GM19099 (cell line): ENCODE results near the gene CDKN2A.

Experiments used
- POLR2A ChIP-seq: IDR thresholded peaks from 3 replicates; pipeline ENCODE4 v1.6.1; 2011; ENCODE audit warnings: low read depth; ENCODE audit not compliant: insufficient read length; ENCODE audit errors: extremely low read depth

Gene CDKN2A

DNA sequence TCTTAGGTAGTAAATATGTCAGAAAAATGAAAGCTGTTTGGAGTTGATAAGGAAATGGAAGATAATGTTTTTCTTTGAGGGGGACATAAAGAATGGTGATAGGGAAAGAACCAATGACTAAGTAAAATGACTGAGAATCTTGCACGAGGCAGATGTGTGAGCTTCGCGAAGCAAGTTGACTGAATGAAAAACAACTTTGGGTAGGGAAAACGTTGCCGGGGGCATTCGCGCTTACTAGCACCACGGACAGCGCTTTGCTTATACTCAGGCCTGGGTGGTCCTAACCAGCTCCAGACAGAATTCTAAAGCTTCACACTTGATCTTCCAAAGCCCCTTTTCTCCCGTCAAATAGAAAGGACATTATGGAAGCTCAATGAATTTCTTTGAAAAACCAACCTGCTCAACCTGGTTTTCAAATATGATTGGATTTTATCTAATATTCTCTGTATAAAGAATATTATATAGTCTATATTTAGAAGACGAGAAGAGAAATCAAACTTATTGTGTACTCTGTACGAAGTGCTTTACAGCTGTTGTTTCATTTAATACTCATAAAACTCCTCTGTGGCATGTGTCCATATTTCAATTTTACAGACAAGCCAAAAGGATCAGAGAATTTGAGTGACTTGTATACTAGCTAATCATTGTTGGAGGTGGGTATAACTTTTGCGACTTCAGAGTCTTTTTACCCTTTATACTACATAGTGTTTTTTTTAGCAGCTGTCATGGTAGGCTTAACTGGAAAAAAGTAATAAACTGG is 16.9 kb upstream of the CDKN2A start:
- TF ChIP-seq POLR2A: no peak

DNA sequence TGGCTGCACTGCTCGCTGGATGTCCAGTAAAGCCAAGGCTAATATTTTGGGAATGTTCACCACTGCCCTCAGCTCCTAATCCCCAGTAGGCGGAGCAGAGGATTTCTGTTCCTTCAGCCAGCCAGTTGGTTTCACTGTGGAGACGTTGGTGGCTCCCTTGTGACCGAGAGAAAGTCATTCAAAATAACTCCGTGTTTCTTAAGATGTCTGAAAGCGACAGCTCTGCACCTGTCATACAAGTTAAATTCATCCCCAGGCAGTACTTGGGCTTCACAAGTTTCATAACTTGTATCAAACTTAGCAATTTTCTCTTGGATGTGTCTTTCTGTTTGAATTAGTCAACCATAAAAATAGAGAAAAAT is 15.3 kb upstream of the CDKN2A start:
- no peak for TF ChIP-seq POLR2A

DNA sequence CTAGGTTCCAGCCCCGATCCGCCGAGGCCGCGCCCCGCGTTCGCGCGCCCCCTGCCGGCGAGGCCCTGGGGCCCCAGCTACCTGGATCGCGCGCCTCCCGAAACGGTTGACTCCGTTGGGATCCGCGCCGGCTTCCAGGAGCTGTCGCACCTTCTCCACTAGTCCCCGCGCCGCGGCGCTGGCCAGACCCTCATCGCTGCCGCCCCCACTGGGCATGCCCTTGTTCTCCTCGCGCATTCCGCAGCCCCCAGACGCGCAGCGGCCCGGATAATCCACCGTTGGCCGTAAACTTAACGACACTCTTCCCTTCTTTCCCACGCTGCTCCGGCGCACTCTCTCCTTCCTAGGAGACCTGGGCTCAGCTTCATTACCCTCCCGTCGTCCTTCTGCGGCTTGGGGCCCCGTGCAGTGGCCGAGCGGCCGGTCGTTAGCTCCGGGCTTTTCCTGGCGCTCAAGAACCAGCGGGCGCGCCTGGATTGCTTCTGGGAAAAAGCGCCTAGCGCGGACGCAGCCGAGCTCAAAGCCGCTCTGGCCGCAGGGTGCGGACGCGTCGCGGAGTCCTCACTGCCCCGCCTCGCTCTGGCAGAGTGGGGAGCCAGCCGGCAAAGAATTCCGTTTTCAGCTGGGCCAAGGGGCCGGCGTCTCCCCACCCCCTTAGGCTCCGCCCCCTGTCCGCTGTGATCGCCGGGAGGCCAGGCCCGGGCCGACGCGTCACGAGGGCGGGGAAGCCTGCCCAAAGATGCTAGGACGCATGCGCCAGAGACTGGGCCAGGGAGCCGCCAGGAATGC is 14.7 kb upstream of the CDKN2A start, which contains the start of gene CDKN2B:
Gene CDKN2B (minus strand): TSS at position 589 of the 789 bp plus-strand sequence. CDS start 352 bp downstream, at position 237.
- peak; percentile 52 for TF ChIP-seq POLR2A

DNA sequence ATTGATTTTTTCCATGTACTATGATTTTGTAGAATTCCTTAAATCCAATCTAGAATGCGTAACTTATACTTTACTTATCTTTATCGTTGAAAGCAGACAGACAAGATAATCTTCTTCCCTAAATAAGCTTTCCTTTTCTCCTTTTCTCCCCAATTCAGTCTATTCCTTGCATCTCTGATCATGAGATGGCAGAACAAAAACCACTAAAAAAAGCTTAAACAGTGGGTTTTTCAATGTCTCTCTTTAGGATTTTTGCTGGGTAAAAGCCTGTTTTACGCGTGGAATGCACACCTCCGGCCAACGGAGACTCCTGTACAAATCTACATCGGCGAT is 14.2 kb upstream of the CDKN2A start:
- TF ChIP-seq POLR2A: no peak

DNA sequence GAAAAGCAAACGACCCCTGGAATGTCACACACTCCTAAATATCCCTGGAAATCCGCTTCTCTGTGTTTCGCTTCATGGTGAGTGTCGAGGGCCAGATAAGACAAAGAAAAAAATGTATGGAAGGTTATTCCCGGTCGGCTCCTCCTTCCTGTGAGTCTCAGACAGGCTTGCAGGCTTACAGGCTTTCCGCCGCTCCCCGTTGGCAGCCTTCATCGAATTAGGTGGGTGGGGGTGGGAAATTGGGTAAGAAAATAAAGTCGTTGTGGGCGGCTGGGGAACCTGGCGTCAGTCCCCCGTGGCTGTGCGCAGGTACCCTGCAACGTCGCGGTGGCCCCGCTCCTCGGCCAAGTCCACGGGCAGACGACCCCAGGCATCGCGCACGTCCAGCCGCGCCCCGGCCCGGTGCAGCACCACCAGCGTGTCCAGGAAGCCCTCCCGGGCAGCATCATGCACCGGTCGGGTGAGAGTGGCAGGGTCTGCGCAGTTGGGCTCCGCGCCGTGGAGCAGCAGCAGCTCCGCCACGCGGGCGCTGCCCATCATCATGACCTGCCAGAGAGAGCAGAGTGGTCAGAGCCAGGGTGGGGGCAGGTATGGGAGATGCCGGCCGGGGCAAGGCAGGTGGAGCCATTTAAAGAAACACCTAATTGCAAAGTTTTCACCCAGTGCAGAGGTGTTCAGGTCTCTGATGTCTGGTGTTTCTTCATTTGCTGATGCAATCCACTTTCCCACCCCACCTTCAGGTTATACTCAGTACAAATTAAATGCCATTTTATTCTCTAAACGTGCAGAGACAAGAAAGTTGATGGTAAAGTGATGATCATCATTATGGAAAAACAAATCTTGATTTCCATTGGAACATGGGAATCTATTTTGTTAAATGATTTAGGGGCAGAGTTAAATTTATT is 11.8 kb upstream of the CDKN2A start:
- TF ChIP-seq POLR2A: no peak

GRCh38 chr9:22005021-22005701 is 11.0 kb upstream of the CDKN2A start:
- no peak for TF ChIP-seq POLR2A

DNA sequence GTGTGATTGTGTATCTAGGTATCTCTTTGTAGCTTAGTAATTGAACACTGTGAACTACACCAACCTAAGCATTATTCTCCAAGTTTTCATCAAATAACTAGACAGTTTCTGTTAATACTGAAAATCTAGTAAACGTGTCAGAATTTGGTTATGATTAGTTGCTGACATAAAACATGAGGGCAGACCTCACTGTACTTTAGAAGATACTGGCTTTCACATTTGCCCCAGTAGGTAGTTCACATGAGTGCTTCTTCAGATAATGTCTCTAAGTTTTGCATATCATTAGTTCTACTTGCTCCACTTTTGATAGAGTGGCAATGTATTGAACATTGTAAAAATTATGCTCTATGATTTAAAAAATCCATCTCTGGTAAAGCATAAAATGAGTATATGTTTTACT is 7.8 kb upstream of the CDKN2A start:
- TF ChIP-seq POLR2A: no peak

DNA sequence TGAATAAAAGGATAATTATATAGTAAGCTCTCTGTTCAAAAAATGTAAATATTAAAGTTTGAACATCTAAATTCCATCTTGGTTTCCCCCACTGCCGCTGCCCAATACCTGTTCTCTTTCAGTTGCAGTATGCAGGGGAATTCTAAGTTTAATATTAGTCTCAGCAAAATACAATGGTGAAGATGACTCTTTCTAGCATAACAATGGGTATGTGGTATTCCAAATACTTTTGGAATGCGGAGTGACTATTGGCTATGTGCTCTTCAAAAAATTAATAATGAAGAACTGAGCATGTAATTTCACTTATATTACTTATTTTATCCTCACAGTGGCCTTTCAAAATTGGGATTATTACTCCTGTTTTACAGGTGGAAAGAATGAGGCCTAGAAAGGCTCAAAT is 3.8 kb upstream of the CDKN2A start:
- TF ChIP-seq POLR2A: no peak

GRCh38 chr9:21997480-21997879 is 3.3 kb upstream of the CDKN2A start:
- no peak for TF ChIP-seq POLR2A

DNA sequence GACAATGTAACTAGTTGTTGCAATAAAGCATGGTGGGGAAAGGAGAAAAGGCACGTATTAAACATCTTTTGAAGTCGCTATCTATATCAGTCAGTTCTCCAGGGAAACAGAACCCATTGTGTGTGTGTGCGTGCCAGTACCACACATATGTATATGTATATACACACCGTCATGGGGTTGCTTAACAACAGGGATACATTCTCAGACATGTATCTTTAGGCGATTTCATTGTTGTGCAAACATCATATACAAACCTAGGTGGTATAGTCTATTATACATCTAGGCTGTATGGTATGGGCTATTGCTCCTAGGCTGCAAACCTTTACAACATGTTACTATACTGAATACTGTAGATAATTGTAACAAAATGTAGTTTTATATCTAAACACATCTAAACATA is 2.7 kb upstream of the CDKN2A start:
- TF ChIP-seq POLR2A: no peak

GRCh38 chr9:21996438-21996837 is 2.2 kb upstream of the CDKN2A start:
- TF ChIP-seq POLR2A: no peak

DNA sequence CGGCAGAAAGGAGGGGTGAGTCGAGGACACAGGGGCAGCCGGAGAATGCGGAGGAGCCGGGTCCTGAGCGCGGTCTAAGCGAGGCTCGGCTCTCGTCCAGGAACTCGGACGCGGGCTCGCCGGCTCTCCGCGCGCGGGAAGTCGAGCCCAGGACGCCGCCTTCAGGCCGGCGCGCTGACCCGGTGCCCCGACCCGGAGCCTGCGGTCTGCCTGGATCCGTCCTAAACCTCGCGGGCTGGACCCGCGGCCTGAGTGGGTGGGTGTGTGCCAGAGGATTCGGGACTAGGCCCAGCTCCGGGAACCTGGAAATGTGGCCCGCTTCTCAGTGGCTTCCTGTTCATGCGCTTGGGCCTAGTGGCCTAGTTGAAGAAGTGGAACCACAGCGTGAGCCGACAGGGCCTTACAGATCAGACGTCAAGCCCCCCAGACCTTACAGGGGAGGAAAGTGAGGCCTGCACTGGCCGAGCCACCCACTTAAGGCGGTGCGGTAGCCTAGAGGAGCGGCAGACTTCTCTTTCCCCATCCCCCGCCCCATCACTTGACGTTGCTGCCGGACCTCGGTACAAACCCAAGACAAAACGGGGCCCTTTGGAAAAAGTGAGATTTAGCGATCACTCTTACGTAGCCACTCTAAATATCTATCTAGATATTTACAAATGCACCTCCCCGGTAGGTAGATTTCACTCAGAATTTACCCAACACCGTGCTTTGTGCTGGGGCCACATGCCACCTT is 1.6 kb upstream of the CDKN2A start:
- TF ChIP-seq POLR2A: no peak

- TF ChIP-seq POLR2A: peak; percentile 78
Observed at GRCh38 chr9:21995006-21995665, 944 bp upstream of the CDKN2A start.
